Tibial nerve (tissue), 4 donors: Measurements from ENCODE around the gene DNAJB12. TPM values are rescaled to one million over a fixed set of nuclear protein-coding genes. Genes with fewer than 3 reads are reported as not detected.

Experiments
- DNase-seq, 2 donors: peaks; one replicate each; pipeline ENCODE4 v3.0.0-alpha.2; 2019; ENCODE audit warnings: low spot score in 2 of 2
- H3K27ac ChIP-seq, 4 donors: fragments of 200-600 bp; sonication (generic) in 3 of 4; one replicate each; pipeline ENCODE4 v1.5.1; 2017 to 2019; ENCODE audit warnings: mild to moderate bottlenecking in 1 of 4
- H3K27me3 ChIP-seq, 2 donors: fragments of 200-600 bp; sonication (generic) in 1 of 2; one replicate each; pipeline versions ENCODE4 v1.5.1 to v1.6.0; 2017 to 2019
- H3K36me3 ChIP-seq, 3 donors: fragments of 200-600 bp; sonication (generic); one replicate each; pipeline ENCODE4 v1.5.1; 2018 to 2019
- H3K4me1 ChIP-seq, 4 donors: fragments of 200-600 bp; sonication (generic) in 3 of 4; one replicate each; pipeline ENCODE4 v1.5.1; 2017 to 2019
- H3K4me3 ChIP-seq, 4 donors: fragments of 200-600 bp; sonication (generic) in 3 of 4; one replicate each; pipeline ENCODE4 v1.5.1; 2017 to 2019; ENCODE audit warnings: mild to moderate bottlenecking in 1 of 4, moderate library complexity in 1 of 4
- H3K9me3 ChIP-seq, 4 donors: fragments of 200-600 bp; sonication (generic) in 3 of 4; one replicate each; pipeline ENCODE4 v1.5.1; 2017 to 2019
- EP300 ChIP-seq, 2 donors: sonication (generic); formaldehyde crosslinking; IDR thresholded peaks; one replicate each; pipeline ENCODE4 v1.6.1; 2017; ENCODE audit warnings: antibody characterized with exemption in 2 of 2, mild to moderate bottlenecking in 1 of 2
- POLR2A ChIP-seq, 2 donors: fragments of 450-650 bp; IDR thresholded peaks; one replicate each; pipeline ENCODE4 v1.6.1; 2017; ENCODE audit warnings: antibody characterized with exemption in 2 of 2, mild to moderate bottlenecking in 2 of 2, moderate library complexity in 2 of 2
- WGBS, 2 donors: methylation state at CpG; one replicate each; pipeline ENCODE4 v1.1.5; 2018; 5-methylcytosine and 5-hydroxymethylcytosine counted together
- total RNA-seq, 4 donors: library from RNA; depleted of rRNA; stranded (reverse); fragments of >200 nt; gene quantifications; one replicate each; pipeline ENCODE4 v1.1.0, GENCODE V29; 2016
- TF ChIP-seq, protein P1 (sequence below), 5 experiments: fragments of 200-600 bp in 3 of 5; fragments of 450-650 bp in 2 of 5; sonication (generic) in 3 of 5; IDR thresholded peaks; one replicate each; pipeline ENCODE4 v1.5.1; 2016 to 2019; ENCODE audit warnings: antibody characterized with exemption in 5 of 5, mild to moderate bottlenecking in 3 of 5, moderate library complexity in 2 of 5

DNAJB12 gene
- total RNA-seq, 4 donors from 2014 or later, result 81.3 to 115 (median 98.9) TPM

DNA sequence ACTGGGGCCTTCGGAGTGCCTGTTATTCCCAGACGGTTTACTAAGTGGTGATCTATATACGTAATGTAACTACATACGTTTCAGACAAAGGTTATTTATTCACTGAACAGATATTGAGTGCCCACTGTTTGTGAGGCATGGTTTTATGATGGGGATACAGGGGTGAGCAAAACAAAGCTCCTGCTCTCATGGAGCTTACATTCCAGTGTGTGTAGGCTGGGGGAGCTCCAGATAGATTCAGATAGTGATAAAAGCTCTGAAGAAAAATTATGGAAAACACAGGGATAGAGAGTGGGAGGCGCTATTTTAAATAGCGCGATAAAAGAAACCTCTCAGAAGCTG, 466 bp upstream of the DNAJB12 start:
- Histone ChIP-seq H3K4me1 (peaks cover 0 to 38% (median 14%) of the 10 kb centered on the region in 4 donors), H3K9me3 (no peaks in the 10 kb centered on the region), H3K27ac (peak overlapping the region; percentile 91 to 100 (median 94)), H3K27me3 (no peaks in the 10 kb centered on the region), H3K4me3 (peak overlapping the region; percentile 78 to 94 (median 78)), H3K36me3 (peaks cover 0 to 14% (median 0%) of the 10 kb centered on the region in 3 donors)
- 29 to 33% methylated on average over 7 of the region's 7 CpGs for WGBS, 2 donors
- no peak for DNase-seq
- TF ChIP-seq POLR2A (IDR thresholded peaks at IDR 0.05) (no peak), EP300 (IDR thresholded peaks at IDR 0.05) (no peak)
- TF ChIP-seq, protein P1, sequence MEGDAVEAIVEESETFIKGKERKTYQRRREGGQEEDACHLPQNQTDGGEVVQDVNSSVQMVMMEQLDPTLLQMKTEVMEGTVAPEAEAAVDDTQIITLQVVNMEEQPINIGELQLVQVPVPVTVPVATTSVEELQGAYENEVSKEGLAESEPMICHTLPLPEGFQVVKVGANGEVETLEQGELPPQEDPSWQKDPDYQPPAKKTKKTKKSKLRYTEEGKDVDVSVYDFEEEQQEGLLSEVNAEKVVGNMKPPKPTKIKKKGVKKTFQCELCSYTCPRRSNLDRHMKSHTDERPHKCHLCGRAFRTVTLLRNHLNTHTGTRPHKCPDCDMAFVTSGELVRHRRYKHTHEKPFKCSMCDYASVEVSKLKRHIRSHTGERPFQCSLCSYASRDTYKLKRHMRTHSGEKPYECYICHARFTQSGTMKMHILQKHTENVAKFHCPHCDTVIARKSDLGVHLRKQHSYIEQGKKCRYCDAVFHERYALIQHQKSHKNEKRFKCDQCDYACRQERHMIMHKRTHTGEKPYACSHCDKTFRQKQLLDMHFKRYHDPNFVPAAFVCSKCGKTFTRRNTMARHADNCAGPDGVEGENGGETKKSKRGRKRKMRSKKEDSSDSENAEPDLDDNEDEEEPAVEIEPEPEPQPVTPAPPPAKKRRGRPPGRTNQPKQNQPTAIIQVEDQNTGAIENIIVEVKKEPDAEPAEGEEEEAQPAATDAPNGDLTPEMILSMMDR (IDR thresholded peaks at IDR 0.05), result no peak

DNA sequence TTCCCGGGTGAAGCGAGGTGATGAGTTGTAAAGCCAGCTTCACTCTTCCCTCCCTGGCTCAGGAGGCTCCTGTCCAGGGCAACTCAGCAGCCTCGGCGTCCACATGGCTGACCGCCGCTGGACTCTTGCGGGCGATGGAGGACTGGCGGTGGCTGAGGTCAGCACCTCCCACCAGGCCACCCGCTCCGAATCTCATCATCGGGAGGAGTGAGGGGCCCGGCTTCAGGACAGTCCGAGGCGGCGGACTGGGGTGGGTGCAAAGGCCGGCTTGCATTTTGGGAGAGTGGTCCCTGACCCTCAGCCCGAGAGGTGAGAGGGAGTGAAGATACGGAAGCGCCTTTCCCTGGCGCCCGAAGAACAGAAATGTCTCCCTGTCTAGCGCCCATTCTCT, 759 bp downstream of the DNAJB12 start:
- 0 to 2% methylated on average over 16 to 23 of the region's 23 CpGs for WGBS, 2 donors
- H3K4me3 ChIP-seq, result peak overlapping the region; percentile 78 to 94 (median 78)
- no peaks in the 10 kb centered on the region for H3K27me3 ChIP-seq
- peaks cover 0 to 49% (median 14%) of the 10 kb centered on the region in 4 donors for H3K4me1 ChIP-seq
- peak overlapping the region; percentile 91 to 100 (median 94) for H3K27ac ChIP-seq
- DNase-seq, result no peak
- no peaks in the 10 kb centered on the region for H3K9me3 ChIP-seq
- TF ChIP-seq POLR2A (IDR thresholded peaks at IDR 0.05) (no peak), EP300 (IDR thresholded peaks at IDR 0.05) (no peak)
- TF ChIP-seq, protein P1 (IDR thresholded peaks at IDR 0.05), result no peak
- H3K36me3 ChIP-seq, result peaks cover 0 to 27% (median 0%) of the 10 kb centered on the region in 3 donors

DNA sequence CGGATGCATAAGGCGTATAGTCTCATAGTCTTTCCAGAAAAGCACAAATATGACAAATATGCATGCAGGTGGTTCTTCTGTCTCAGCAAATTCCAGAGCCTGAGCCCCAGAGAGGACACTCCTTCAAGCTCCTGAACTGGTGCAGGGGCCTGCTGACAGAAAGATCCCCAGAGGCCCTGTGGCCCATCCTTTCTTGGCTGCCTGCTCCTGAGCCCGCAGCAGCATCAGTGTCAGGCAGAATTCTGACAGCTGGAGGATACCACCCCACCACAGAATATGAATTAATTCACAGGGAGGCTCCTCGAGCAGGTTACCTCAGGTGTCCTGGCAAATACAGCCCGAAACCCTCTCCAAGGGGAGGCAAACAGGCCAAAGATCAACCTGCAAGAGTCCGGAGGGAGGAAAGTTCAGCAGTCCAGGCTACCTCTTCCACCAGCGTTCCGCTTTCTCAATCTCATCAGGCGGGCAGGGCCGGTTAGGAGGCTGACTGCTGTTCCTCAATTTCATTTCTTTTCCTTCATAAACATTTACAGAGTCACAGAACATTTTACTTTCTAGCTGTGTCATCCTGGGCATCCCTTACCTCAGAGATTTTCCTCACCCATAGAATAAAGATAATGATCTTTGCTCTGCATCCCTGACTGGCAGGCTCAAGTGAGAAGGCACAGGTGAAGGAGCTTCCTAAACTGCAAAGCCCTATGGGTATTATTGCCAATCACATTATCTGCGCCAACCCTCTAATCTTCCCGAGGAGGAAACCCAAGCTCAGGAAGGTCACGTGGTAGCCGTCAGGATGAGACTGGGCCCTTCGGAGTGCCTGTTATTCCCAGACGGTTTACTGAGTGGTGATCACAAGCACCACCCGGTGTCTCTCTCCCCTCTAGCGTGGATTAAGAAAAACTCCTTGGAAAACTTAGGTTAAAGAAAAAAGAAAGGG, 1.4 kb downstream of the DNAJB12 start:
- Histone ChIP-seq H3K36me3 (peaks cover 0 to 33% (median 0%) of the 10 kb centered on the region in 3 donors), H3K4me1 (peaks cover 0 to 49% (median 14%) of the 10 kb centered on the region in 4 donors), H3K4me3 (peak overlapping the region; percentile 78 to 94 (median 78)), H3K27ac (peak overlapping the region; percentile 91 to 100 (median 94)), H3K27me3 (no peaks in the 10 kb centered on the region), H3K9me3 (no peaks in the 10 kb centered on the region)
- TF ChIP-seq, protein P1 (IDR thresholded peaks at IDR 0.05), result no peak
- TF ChIP-seq POLR2A (IDR thresholded peaks at IDR 0.05) (no peak), EP300 (IDR thresholded peaks at IDR 0.05) (no peak)
- no peak for DNase-seq
- 40 to 43% methylated on average over 18 of the region's 18 CpGs for WGBS, 2 donors

DNA sequence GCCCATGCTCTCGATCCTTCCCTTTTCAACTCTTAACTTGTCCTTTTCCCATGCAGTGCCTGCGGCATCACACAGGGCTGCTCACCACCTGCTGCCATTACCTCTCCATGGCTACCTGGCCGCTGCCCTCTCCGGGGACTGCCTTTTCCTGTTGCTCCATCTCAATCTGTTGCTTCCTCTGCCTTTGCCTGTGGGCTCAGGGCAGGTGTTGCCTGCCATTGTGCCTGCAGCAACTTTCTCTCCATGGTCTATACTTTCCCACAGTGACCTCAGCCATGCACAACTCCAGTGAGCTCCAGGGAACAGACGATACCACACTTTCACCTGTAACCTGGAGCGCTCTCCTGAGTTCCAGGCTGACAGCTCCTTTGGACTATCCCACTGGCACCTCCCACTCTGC, 3.2 kb downstream of the DNAJB12 start:
- no peak overlapping the region for H3K27ac ChIP-seq
- no peaks in the 10 kb centered on the region for H3K27me3 ChIP-seq
- H3K36me3 ChIP-seq, result peaks cover 0 to 43% (median 0%) of the 10 kb centered on the region in 3 donors

More for the DNA sequence above, 3.2 kb downstream of the DNAJB12 start:
- H3K4me1 ChIP-seq, result peaks cover 0 to 55% (median 14%) of the 10 kb centered on the region in 4 donors
- H3K9me3 ChIP-seq, result no peaks in the 10 kb centered on the region
- H3K4me3 ChIP-seq, result no peak overlapping the region
- DNase-seq, result no peak
- 89 to 95% methylated on average over 6 of the region's 6 CpGs for WGBS, 2 donors
- TF ChIP-seq POLR2A (IDR thresholded peaks at IDR 0.05) (no peak), EP300 (IDR thresholded peaks at IDR 0.05) (no peak)
- TF ChIP-seq, protein P1 (IDR thresholded peaks at IDR 0.05), result no peak
